Heart left ventricle (tissue), 16 donors: ENCODE data around the gene NAA16. TPM values are rescaled to one million over a fixed set of nuclear protein-coding genes. Genes with fewer than 3 reads are reported as not detected.

Source experiments
- ATAC-seq, 4 donors: fragments of 200-7000 bp; cut with Tn5 transposase; one replicate each; pipeline ENCODE4 v1.9.1; 2020 to 2022; ENCODE audit warnings: moderate library complexity in 4 of 4, mild to moderate bottlenecking in 3 of 4, moderate number of reproducible peaks in 1 of 4
- DNase-seq, 5 donors: peaks; one replicate each; pipeline ENCODE4 v3.0.0-alpha.2; 2020
- H3K27ac ChIP-seq, 12 donors: fragments of 200-600 bp; sonication (generic) in 4 of 12; one replicate each; pipeline versions ENCODE4 v1.5.0 to v1.8.0; 2016 to 2022; ENCODE audit warnings: mild to moderate bottlenecking in 2 of 12
- H3K27me3 ChIP-seq, 9 donors: fragments of 200-600 bp; sonication (generic) in 2 of 9; one replicate each; pipeline versions ENCODE4 v1.5.1 to v1.8.0; 2016 to 2022; ENCODE audit warnings: mild to moderate bottlenecking in 3 of 9
- H3K36me3 ChIP-seq, 9 donors: fragments of 200-600 bp; sonication (generic) in 2 of 9; one replicate each; pipeline versions ENCODE4 v1.5.0 to v1.8.0; 2018 to 2022; ENCODE audit warnings: mild to moderate bottlenecking in 2 of 9
- H3K4me1 ChIP-seq, 12 donors: fragments of 200-600 bp; sonication (generic) in 4 of 12; one replicate each; pipeline versions ENCODE4 v1.5.0 to v1.8.0; 2016 to 2022; ENCODE audit warnings: mild to moderate bottlenecking in 3 of 12
- H3K4me3 ChIP-seq, 12 donors: fragments of 200-600 bp; sonication (generic) in 4 of 12; one replicate each; pipeline versions ENCODE4 v1.5.0 to v1.8.0; 2017 to 2022; ENCODE audit warnings: mild to moderate bottlenecking in 9 of 12, moderate library complexity in 4 of 12
- H3K9me3 ChIP-seq, 12 donors: fragments of 200-600 bp; sonication (generic) in 4 of 12; one replicate each; pipeline versions ENCODE4 v1.5.0 to v1.8.0; 2016 to 2022; ENCODE audit warnings: mild to moderate bottlenecking in 1 of 12
- POLR2A ChIP-seq, 2 donors: fragments of 450-650 bp; IDR thresholded peaks; one replicate each; pipeline ENCODE4 v1.6.1; 2017; ENCODE audit warnings: antibody characterized with exemption in 2 of 2, mild to moderate bottlenecking in 2 of 2, moderate library complexity in 2 of 2
- WGBS, 4 donors: extraction: QIAGEN DNeasy Blood & Tissue Kit in 2 of 4; methylation state at CpG; one replicate each; pipeline versions ENCODE4 v1.1.5 to v1.1.7; 2013 to 2018; 5-methylcytosine and 5-hydroxymethylcytosine counted together
- intact Hi-C, 10 donors: fragments of 100-400 bp; cut with DNase I; formaldehyde crosslinking; loops; one replicate each; pipeline versions ENCODE4 v1.11.1 to v1.14.2; 2022
- polyA plus RNA-seq, 2 donors: library from polyadenylated mRNA; stranded (reverse); fragments of 200-250 nt; gene quantifications; one replicate each; pipeline ENCODE4 v1.2.3, GENCODE V29; 2013
- total RNA-seq, 9 donors: library from RNA; depleted of rRNA in 2 of 9; stranded (reverse); fragments of >200 nt in 2 of 9; fragmentation: NEBNext Ultra II Directional in 3 of 9; extraction: Animal tissue kit (Norgen Biotek cat#: 25700) in 3 of 9; gene quantifications; one replicate each; pipeline versions ENCODE4 v1.1.0 to v1.2.4, GENCODE V29; 2016 to 2023
- TF ChIP-seq, protein P1 (sequence below), 12 donors: fragments of 200-600 bp; sonication (generic) in 4 of 12; IDR thresholded peaks; one replicate each; pipeline versions ENCODE4 v1.5.0 to v1.8.0; 2018 to 2022; ENCODE audit warnings: antibody characterized with exemption in 12 of 12, mild to moderate bottlenecking in 5 of 12
- donor health status: ischemic (EF 13 %, LVEDD 7.1; RV severe dilation, severe dysfunction).
- donor health status: healthy with polysubstance abuse.
- donor health status: DM: no; HTN: yes; CAD: no.
- donor health status: DM: no; HTN: no; CAD: no.
- donor health status: ischemic (EF 25% LVEDD 6.9; RV normal size, moderate dysfunction).
- donor health status: ischemic (EF 25% LVEDD 5.7; RV mildly dilated, moderate dysfunction).
- donor health status: healthy.
- donor health status: DM: yes; HTN: yes; CAD: no.
- donor health status: ischemic (EF 35%, LVEDD 5.7; RV mildly dilated, moderate dysfunction).
- donor health status: nonischemic (EF 11% LVEDD 7.7; RV severe dilation, severe dysfunction).
- donor health status: DM: yes; HTN: yes; CAD: no.
- donor health status: PGD.
- donor health status: ischemic (EF 29% LVEDD 5.4; RV normal size, mild dysfunction).
- donor health status: nonischemic (EF 23%, LVEDD 6.1; RV moderate dilation, normal function).

Gene NAA16
- total and polyA plus RNA-seq, 11 donors, result 3.6 to 10.7 (median 7.3) TPM

DNA sequence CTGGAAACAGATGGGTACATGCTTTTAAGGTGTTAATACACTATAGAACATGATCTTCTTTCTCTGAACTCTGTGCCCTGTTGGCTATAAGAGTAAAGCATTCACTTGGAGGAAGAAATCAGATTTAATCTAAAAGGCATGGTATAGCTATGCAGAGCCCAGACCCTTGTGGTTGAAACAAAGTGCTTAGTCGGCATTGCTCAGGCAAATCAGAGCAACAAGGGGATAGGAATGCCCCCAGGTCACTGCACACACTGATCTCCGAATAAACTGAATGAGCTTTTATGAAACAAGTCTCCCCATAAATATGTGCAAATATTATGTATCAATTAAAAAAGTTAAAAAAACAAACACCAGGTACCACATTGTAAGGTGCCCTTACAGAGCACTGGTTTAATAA, 94.3 kb downstream of the NAA16 start:
- Histone ChIP-seq H3K36me3 (no peaks in the 10 kb centered on the region), H3K27ac (no peak overlapping the region), H3K4me3 (no peak overlapping the region), H3K9me3 (no peaks in the 10 kb centered on the region), H3K27me3 (no peaks in the 10 kb centered on the region), H3K4me1 (no peaks in the 10 kb centered on the region)
- WGBS, 4 donors, result 63 to 78% (median 68%) methylated on average over 2 of the region's 2 CpGs
- TF ChIP-seq POLR2A (IDR thresholded peaks at IDR 0.05), result no peak
- TF ChIP-seq, protein P1, sequence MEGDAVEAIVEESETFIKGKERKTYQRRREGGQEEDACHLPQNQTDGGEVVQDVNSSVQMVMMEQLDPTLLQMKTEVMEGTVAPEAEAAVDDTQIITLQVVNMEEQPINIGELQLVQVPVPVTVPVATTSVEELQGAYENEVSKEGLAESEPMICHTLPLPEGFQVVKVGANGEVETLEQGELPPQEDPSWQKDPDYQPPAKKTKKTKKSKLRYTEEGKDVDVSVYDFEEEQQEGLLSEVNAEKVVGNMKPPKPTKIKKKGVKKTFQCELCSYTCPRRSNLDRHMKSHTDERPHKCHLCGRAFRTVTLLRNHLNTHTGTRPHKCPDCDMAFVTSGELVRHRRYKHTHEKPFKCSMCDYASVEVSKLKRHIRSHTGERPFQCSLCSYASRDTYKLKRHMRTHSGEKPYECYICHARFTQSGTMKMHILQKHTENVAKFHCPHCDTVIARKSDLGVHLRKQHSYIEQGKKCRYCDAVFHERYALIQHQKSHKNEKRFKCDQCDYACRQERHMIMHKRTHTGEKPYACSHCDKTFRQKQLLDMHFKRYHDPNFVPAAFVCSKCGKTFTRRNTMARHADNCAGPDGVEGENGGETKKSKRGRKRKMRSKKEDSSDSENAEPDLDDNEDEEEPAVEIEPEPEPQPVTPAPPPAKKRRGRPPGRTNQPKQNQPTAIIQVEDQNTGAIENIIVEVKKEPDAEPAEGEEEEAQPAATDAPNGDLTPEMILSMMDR (IDR thresholded peaks at IDR 0.05), result no peak
- no peak for ATAC-seq
- intact Hi-C loops, result loop anchor here in 1 of 10 donors (5.0 kb wide), 1 partner anchor 247 kb away; no protein-coding TSS in a partner anchor
- DNase-seq, result no peak

DNA sequence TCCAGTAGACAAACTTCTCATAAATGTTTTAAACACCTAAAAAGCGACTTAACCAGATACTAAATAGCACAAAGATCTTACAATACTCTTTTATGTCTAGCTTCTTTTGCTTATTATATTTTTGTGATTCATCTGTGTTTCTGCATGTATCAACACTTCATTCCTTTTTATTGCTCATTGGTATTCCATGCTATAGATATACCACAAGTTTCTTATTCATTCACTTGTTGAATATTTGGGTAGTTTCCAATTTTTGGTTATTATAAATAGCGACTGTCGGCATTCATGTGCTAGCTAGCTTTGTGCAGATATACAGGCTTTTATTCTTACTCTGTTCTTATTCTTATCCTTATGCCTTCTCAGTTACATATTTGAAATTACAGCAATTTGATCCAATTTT, 96.3 kb downstream of the NAA16 start:
- Histone ChIP-seq H3K27ac (no peak overlapping the region), H3K9me3 (no peaks in the 10 kb centered on the region), H3K4me1 (no peaks in the 10 kb centered on the region), H3K4me3 (no peak overlapping the region), H3K36me3 (no peaks in the 10 kb centered on the region), H3K27me3 (no peaks in the 10 kb centered on the region)
- intact Hi-C loops, result loop anchor here in 1 of 10 donors (5.0 kb wide), 1 partner anchor 245 kb away; no protein-coding TSS in a partner anchor
- TF ChIP-seq POLR2A (IDR thresholded peaks at IDR 0.05), result no peak
- TF ChIP-seq, protein P1 (IDR thresholded peaks at IDR 0.05), result no peak
- no peak for ATAC-seq
- 52 to 71% (median 55%) methylated on average over 3 of the region's 3 CpGs for WGBS, 4 donors
- no peak for DNase-seq

DNA sequence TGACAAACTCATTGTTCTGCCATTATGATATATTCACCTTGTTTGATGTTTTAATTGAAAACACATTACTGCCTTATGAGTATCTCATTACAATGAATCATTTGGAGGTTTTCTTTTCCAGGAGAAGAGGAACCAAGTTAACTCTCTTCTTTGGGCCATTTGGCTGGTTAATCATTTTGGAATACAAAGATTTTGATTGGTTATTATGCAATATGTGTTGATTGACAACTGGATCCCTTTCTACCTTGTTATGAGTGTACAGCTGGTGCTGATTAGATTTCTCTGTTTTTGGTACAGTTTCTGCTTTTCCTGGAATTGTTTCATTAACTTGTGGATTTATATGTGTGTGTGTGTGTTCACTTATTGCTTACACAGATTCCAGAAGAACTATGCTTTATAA, 97.1 kb downstream of the NAA16 start:
- H3K27ac ChIP-seq, result no peak overlapping the region
- H3K4me3 ChIP-seq, result no peak overlapping the region
- no peaks in the 10 kb centered on the region for H3K4me1 ChIP-seq
- intact Hi-C loops, result loop anchor here in 1 of 10 donors (5.0 kb wide), 1 partner anchor 244 kb away; no protein-coding TSS in a partner anchor
- H3K9me3 ChIP-seq, result no peaks in the 10 kb centered on the region
- ATAC-seq, result no peak
- no peaks in the 10 kb centered on the region for H3K36me3 ChIP-seq
- no peaks in the 10 kb centered on the region for H3K27me3 ChIP-seq
- DNase-seq, result no peak
- TF ChIP-seq, protein P1 (IDR thresholded peaks at IDR 0.05), result no peak
- no peak for TF ChIP-seq POLR2A (IDR thresholded peaks at IDR 0.05)

DNA sequence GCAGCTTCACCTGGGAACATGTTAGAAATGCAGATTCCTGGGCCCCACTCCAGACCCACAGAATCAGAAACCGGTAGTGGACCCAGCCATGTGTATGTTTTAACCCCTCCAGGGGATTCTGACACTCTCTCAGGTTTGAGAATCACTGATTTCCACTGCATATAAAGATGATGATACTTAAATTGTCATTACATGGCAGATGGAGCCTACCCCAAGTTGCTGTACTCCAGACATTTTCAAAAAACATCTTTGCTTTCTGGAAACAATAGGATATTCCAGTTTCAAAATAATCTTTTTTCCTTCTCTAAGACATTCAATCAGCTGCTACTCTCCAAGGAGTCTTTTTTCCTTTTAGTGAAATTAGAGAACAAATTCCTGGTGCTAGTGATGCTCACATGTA, 97.7 kb downstream of the NAA16 start:
- intact Hi-C loops, result loop anchor here in 1 of 10 donors (5.0 kb wide), 1 partner anchor 244 kb away; no protein-coding TSS in a partner anchor
- H3K27ac ChIP-seq, result no peak overlapping the region
- ATAC-seq, result no peak
- H3K4me1 ChIP-seq, result no peaks in the 10 kb centered on the region
- TF ChIP-seq POLR2A (IDR thresholded peaks at IDR 0.05), result no peak
- TF ChIP-seq, protein P1 (IDR thresholded peaks at IDR 0.05), result no peak
- no peak overlapping the region for H3K4me3 ChIP-seq
- no peak for DNase-seq
- H3K9me3 ChIP-seq, result no peaks in the 10 kb centered on the region
- H3K27me3 ChIP-seq, result no peaks in the 10 kb centered on the region
- H3K36me3 ChIP-seq, result no peaks in the 10 kb centered on the region
- 53 to 80% (median 63%) methylated on average over 1 of the region's 1 CpG for WGBS, 4 donors
